Retinal pigment epithelial cell (primary cell): ENCODE results near the gene RAB40C.
"Not testable (repeated sequence)": the region's sequence is repeated elsewhere in the genome, so short reads cannot be mapped to it uniquely, and the experiment has no call there.

Experiments
- DNase-seq: peaks from one replicate; pipeline ENCODE4 v3.0.0-alpha.2; 2010; ENCODE audit warnings: low read depth
- H3K4me3 ChIP-seq: 2 replicates; pipeline ENCODE4 v1.5.1; 2011; ENCODE audit warnings: mild to moderate bottlenecking, low read length, control low read depth, moderate library complexity
- CTCF ChIP-seq: conservative IDR thresholded peaks from 2 replicates; pipeline ENCODE4 v1.5.1; 2011; ENCODE audit warnings: low read depth, low read length, control low read depth, inconsistent platforms

The RAB40C gene

GRCh38 chr16:593406-593805 lies 3.5 kb downstream of the RAB40C start:
- H3K4me3 ChIP-seq, result no peak overlapping the region
- no peak for DNase-seq
- TF ChIP-seq CTCF, result no peak

GRCh38 chr16:593807-594206 lies 3.9 kb downstream of the RAB40C start:
- TF ChIP-seq CTCF, result no peak
- H3K4me3 ChIP-seq, result no peak overlapping the region
- DNase-seq, result no peak

- H3K4me3 ChIP-seq, result no peak overlapping the region
- no peak for DNase-seq
- TF ChIP-seq CTCF, result no peak
Observed at GRCh38 chr16:595094-595528, 5.2 kb downstream of the RAB40C start.

- TF ChIP-seq CTCF, result no peak
- no peak for DNase-seq
- no peak overlapping the region for H3K4me3 ChIP-seq
Observed at GRCh38 chr16:595942-596735, 6.3 kb downstream of the RAB40C start.

GRCh38 chr16:596736-597060 lies 6.8 kb downstream of the RAB40C start:
- DNase-seq, result no peak
- TF ChIP-seq CTCF, result no peak
- no peak overlapping the region for H3K4me3 ChIP-seq

GRCh38 chr16:597655-598054 lies 7.8 kb downstream of the RAB40C start:
- DNase-seq, H3K4me3 ChIP-seq: not testable (repeated sequence)

GRCh38 chr16:598823-599739 lies 9.2 kb downstream of the RAB40C start:
- TF ChIP-seq CTCF, result no peak
- no peak for DNase-seq

More at GRCh38 chr16:598823-599739, 9.2 kb downstream of the RAB40C start:
- H3K4me3 ChIP-seq, result no peak overlapping the region
